ENCODE measurements around the gene BYSL. TPM values are rescaled to one million over a fixed set of nuclear protein-coding genes. Genes with fewer than 3 reads are reported as not detected.

The BYSL gene
- total RNA-seq, result 11.4 and 16.6 TPM in 2 replicates

GRCh38 chr6:41920921-41921711 is at the start of gene BYSL, which contains the start of gene MED20:
TSS of gene BYSL (plus strand) at chr6:41921499. CDS start at chr6:41921563, 64 bp downstream.
TSS of gene MED20 (minus strand) at chr6:41921139. CDS start at chr6:41921018, 121 bp downstream.

GRCh38 chr6:41895300-41896233 is 25.7 kb upstream of the BYSL start, which contains the start of gene USP49:
TSS of gene USP49 (minus strand) at chr6:41895375. CDS start at chr6:41806983, 88,392 bp downstream.

GRCh38 chr6:41941280-41942066 is 20.2 kb downstream of the BYSL start, which contains the start of gene CCND3:
TSS of gene CCND3 (minus strand) at chr6:41941808. CDS start at chr6:41941649, 159 bp downstream.

Other genes starting within 250 kb of the BYSL start
- 7.7 and 7.8 TPM in 2 replicates for gene TFEB, start 185.9 kb upstream of the BYSL start, total RNA-seq
- gene PGC, start 174.1 kb upstream of the BYSL start, total RNA-seq, result not detected in 2 replicates
- gene FRS3, start 141.6 kb upstream of the BYSL start, total RNA-seq, result 0.76 and 0.95 TPM in 2 replicates
- gene PRICKLE4, start 140.7 kb upstream of the BYSL start, total RNA-seq, result 6.3 and 6.9 TPM in 2 replicates
- gene TOMM6, start 133.8 kb upstream of the BYSL start, total RNA-seq, result 33.9 and 34.8 TPM in 2 replicates
- 1.4 and 1.9 TPM in 2 replicates for gene USP49, start 26.1 kb upstream of the BYSL start, total RNA-seq
- gene MED20, start 360 bp upstream of the BYSL start, total RNA-seq, result 23.8 and 37.0 TPM in 2 replicates
- 30.7 and 39.1 TPM in 2 replicates for gene CCND3, start 20.3 kb downstream of the BYSL start, total RNA-seq
- gene TAF8, start 129.0 kb downstream of the BYSL start, total RNA-seq, result 14.7 and 17.3 TPM in 2 replicates
- under 0.01 TPM in 2 replicates for gene C6orf132, start 221.1 kb downstream of the BYSL start, total RNA-seq

Measured in dermis lymphatic vessel endothelial cell (primary cell).